HepG2 (cell line): ENCODE data around the gene LGALS1.
A peak's percentile ranks its signal among the peaks of the same experiment; 100 is the strongest.

Experiments
- POLR2AphosphoS5 ChIP-seq: IDR thresholded peaks from 2 replicates; pipeline ENCODE4 v1.6.1; 2012; ENCODE audit warnings: low read depth, low read length
- ZNF24 ChIP-seq: fragments of 450-650 bp; IDR thresholded peaks from 2 replicates; pipeline ENCODE4 v1.6.1; 2017; ENCODE audit warnings: antibody characterized with exemption, mild to moderate bottlenecking
- TF ChIP-seq, protein P1 (sequence below): sonication (generic); formaldehyde crosslinking; IDR thresholded peaks from 2 replicates; pipeline ENCODE4 v1.5.0; 2020; ENCODE audit warnings: missing genetic modification reagents, mild to moderate bottlenecking, borderline replicate concordance
- TF ChIP-seq, protein P2 (sequence below): sonication (generic); formaldehyde crosslinking; conservative IDR thresholded peaks from 2 replicates; pipeline ENCODE4 v1.4.0; 2020; ENCODE audit warnings: missing genetic modification reagents

DNA sequence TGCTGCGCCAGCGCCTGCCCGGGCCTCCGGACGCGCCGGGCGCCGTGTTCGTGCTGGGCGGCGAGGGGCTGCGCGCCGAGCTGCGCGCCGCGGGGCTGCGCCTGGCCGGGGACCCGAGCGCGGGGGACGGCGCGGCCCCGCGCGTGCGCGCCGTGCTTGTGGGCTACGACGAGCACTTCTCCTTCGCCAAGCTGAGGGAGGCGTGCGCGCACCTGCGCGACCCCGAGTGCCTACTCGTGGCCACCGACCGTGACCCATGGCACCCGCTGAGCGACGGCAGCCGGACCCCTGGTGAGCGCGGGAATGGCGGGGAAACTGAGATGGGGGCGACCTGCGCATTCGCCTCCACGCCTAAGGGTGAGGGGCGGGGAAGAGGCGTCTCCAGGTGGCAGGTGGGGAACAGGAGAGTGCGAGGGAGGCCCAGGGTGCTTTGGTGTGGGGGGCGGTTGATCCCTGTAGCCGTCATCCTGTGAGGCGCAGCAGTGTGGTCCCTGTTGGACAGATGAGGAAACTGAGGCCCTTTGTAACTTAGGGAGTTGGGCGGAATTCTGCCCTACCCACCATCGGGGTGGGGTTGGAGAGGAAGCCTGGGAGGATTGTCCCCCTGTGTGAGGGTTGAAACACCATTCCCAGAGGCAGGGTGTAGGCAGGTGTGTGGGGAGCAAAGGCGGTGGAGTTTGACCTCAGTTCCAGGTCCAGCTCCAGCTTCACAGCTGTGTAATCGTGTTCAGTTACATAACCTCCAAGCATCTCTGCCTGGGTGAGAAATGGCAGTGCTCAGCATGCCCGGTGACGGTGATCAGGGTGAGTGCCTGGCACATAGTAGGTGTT lies 16.2 kb upstream of the LGALS1 start:
- TF ChIP-seq POLR2AphosphoS5 (peak; percentile 80), ZNF24 (no peak)
- TF ChIP-seq, protein P1, sequence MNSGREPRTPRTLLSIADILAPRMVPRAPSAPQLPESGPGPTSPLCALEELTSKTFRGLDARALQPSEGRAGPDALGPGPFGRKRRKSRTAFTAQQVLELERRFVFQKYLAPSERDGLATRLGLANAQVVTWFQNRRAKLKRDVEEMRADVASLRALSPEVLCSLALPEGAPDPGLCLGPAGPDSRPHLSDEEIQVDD, result no peak
- TF ChIP-seq, protein P2, sequence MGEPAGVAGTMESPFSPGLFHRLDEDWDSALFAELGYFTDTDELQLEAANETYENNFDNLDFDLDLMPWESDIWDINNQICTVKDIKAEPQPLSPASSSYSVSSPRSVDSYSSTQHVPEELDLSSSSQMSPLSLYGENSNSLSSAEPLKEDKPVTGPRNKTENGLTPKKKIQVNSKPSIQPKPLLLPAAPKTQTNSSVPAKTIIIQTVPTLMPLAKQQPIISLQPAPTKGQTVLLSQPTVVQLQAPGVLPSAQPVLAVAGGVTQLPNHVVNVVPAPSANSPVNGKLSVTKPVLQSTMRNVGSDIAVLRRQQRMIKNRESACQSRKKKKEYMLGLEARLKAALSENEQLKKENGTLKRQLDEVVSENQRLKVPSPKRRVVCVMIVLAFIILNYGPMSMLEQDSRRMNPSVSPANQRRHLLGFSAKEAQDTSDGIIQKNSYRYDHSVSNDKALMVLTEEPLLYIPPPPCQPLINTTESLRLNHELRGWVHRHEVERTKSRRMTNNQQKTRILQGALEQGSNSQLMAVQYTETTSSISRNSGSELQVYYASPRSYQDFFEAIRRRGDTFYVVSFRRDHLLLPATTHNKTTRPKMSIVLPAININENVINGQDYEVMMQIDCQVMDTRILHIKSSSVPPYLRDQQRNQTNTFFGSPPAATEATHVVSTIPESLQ (CRISPR knock-in tag), result no peak
